NCI-H510A treated with DMSO at 0.1 percent for 48 hours (cell line): ENCODE data around the gene SPDYE1.
A peak's percentile ranks its signal among the peaks of the same experiment; 100 is the strongest.

Source experiments
- DNase-seq: peaks from one replicate; lab custom pipeline; 2025; lab: John Stamatoyannopoulos, UW

The SPDYE1 gene

GRCh38 chr7:44044315-44045225 lies 46.9 kb downstream of the SPDYE1 start, which contains the start of gene DBNL:
DBNL (plus strand) TSS chr7:44044702; CDS start chr7:44044738, 36 bp downstream.
- peak; percentile 90 for DNase-seq

DNA sequence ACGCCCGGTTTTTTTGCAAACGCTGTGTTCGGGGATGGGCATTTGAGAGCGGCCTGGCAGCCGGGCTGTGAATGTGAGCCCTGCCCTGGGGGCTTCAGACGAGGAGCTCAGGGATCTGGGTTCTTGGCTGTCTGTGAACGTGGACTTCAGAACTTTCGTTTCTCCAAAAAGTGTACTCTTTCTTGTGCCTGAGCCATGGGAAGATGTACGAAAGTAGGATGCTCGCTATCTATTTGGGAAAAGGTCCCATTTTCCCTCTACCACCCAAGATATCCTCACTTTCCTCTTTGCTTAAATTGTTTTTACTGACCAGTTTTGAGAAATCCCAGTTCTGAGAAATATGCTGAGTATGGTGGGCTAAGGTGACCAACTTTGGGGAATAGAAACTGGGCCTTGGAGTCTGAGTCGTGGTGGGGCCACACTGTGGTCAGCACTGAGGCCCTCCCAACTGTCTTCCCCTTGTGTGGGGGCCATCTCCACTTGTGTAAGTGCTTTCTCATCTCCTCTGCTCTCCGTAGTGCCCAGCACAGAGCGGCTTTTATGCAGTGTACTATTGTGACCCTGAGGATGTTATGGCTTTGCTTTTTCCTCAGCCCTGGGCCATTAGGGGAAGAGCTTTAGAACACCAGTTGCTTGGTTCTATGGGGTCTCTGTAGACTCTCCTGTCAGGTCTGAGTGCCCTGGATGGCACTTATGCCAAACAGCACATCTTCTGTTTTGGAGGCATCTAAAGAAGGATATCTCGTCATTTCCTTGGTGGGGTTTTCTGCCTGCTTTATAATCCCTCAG lies 47.7 kb downstream of the SPDYE1 start:
- no peak for DNase-seq

DNA sequence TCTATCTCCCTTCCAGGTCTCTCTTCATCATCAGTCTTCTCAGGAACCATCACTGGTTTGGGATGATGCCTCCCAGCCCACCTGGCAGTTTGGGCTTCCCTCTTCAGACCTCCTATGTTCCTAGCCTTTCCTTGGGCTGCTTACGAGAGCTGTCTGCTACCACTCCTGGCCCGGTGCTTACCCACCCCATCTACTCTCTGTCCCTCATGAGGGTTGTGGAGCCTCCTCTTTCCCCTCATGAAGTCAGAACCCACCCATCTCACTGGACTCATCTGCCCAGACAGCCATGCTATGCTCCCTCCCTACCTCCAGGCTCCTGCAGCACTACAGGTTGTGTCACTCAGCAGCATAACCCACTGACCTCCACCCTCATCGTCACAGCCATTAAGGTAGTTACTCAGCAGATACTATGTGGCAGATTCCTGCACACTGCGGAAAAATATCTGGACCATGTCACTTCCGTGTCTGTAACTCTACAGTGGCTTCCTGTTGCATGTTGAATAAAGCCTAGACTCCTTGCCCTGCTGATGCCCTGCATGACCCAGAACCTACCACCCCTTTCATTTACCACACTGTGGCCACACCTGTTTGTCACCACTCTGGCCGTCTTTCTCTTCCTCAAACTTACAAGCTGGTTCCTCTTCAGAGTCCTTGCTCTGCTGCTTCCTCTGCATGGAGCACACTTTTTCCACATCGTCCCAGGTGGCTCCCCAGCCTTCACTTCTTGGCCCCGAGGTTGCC lies 48.8 kb downstream of the SPDYE1 start:
- no peak for DNase-seq

GRCh38 chr7:44048031-44048795 lies 50.5 kb downstream of the SPDYE1 start:
- DNase-seq = no peak

- DNase-seq = no peak
These were observed 52.6 kb downstream of the SPDYE1 start for GRCh38 chr7:44050121-44050914.

- DNase-seq = no peak
These were observed 53.3 kb downstream of the SPDYE1 start for GRCh38 chr7:44050915-44051560.

- no peak for DNase-seq
These were observed 54.0 kb downstream of the SPDYE1 start for GRCh38 chr7:44051611-44052220.

DNA sequence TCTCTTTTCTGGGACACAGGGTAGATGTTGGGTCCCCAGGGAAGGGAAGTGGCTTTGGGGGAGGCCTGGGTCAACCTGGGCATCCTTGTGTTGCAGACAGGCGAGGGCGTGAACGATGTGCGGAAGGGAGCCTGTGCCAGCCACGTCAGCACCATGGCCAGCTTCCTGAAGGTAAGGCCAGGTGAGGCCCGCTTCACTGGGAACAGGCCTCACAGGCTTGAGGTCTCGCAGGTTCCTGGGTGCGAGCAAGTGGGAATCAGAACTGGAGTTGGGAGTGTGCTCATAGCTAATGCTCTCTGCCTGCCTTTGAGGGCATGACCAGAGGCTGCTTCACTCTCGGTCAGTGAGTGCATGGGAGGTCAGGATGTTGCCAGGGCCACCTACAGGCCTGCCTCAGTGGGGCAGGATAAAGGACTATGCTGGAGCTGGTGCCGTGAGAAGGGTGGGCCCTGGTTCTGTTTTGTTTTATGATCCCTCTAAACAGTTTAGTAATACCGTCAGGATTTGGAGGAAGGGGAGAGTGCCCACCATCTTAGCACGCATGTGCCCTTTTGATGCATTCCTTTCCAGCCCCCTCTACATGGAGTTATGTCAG lies 55.2 kb downstream of the SPDYE1 start:
- no peak for DNase-seq

GRCh38 chr7:44056681-44057080 lies 59.0 kb downstream of the SPDYE1 start:
- DNase-seq = no peak

DNA sequence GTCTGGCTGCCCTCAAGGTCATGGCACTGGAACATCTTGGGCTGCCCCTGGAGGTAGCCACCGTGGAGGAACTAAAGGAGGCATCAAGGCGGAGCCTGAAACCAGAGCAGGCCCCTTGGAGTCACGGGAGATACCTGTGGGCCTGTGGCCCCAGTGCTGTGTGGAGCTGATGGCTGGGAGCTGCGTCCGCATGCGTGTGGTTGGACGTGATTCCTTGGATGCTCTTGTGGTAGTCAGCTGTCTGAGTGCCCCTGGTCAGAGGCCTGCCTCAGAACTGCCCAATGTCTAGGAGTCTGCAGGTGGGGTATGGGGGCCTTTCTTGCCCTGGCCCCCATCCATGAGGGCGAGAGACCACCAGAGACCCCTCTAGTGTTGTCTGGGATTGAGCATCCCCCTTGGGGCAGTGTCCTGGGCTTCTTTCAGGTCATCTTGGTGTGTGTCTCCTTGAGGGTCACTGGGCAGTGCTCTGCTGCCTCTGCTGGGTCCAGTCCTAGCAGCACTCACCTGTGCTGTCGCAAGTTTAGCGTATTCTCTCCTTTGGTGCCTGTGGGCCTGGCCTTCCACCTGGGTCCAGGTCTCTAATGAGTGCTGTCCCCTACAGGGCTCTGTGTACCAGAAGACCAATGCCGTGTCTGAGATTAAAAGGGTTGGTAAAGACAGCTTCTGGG lies 59.6 kb downstream of the SPDYE1 start:
- no peak for DNase-seq

GRCh38 chr7:44057849-44058758 lies 60.4 kb downstream of the SPDYE1 start:
- no peak for DNase-seq

DNA sequence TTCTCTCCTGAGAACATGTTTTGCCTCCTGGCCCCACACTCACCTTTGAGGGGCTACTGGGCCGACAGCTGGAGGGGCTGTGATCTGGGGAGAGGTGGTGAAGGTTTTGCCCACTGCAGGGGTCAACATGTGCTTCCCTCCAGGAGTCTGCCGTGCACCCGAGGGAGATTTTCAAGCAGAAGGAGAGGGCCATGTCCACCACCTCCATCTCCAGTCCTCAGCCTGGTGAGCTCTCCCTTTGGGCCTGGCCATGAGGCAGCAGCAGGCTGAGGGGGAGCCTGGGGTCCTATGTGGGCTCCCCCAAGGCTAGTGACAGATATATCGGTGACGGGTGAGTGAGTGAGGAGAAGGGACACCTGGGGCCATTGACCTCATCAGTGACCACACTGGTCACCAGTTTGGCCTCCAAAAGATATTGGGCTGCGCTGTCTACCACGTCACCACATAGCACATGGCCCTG lies 61.1 kb downstream of the SPDYE1 start:
- no peak for DNase-seq

DNA sequence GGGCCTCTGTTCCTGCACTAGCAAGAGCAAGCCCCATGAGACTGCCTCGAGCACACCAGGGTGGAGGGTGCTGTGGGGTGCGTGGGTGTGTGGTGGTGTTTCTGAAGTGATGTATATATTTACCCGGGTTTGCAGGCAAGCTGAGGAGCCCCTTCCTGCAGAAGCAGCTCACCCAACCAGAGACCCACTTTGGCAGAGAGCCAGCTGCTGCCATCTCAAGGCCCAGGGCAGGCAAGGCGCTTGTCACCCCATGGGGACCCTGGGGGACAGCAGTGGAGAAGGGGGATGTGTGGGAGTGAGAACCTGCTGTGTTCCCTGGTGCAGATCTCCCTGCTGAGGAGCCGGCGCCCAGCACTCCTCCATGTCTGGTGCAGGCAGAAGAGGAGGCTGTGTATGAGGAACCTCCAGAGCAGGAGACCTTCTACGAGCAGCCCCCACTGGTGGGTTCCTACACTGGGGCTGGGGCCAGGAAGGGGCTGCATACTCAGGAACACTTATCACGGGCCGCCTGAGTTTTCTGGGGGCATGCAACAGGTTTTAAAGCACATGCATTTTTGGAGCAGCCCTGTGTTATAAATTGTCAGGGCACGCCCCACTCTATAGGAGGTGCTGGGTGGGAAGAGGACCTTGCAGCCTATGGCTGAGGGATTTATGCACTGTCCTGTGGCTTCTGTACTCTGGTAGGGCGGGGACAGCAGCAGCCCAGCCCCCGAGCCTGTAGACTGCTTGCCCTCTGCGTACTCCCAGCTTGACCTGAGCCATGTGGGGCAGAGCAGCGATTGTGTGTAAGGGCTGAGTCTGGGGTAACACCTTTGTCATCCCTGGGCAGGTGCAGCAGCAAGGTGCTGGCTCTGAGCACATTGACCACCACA lies 61.8 kb downstream of the SPDYE1 start:
- DNase-seq = no peak
